ENCODE results near the gene GNGT2.
A peak's percentile ranks its signal among the peaks of the same experiment; 100 is the strongest.

Gene GNGT2

DNA sequence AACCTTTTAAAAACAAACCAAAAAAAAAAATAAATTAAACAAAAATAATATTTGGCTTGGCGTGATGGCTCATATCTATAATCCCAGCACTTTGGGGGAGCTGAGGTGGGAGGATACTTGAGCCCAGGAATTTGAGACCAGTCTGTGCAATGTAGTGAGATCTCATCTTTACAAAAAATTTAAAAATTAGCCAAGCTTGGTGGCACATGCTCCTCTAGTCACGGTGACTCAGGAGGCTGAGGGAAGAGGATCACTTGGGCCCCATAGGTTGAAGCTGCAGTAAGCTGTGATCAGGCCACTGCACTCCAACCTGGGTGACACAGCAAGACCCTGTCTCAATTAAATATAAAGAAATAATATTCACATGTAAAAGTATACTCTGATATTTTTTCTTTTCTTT is 12.2 kb downstream of the GNGT2 start:
- no peak for DNase-seq (ENCODE audit: low read depth)
- TF ChIP-seq, protein P1, sequence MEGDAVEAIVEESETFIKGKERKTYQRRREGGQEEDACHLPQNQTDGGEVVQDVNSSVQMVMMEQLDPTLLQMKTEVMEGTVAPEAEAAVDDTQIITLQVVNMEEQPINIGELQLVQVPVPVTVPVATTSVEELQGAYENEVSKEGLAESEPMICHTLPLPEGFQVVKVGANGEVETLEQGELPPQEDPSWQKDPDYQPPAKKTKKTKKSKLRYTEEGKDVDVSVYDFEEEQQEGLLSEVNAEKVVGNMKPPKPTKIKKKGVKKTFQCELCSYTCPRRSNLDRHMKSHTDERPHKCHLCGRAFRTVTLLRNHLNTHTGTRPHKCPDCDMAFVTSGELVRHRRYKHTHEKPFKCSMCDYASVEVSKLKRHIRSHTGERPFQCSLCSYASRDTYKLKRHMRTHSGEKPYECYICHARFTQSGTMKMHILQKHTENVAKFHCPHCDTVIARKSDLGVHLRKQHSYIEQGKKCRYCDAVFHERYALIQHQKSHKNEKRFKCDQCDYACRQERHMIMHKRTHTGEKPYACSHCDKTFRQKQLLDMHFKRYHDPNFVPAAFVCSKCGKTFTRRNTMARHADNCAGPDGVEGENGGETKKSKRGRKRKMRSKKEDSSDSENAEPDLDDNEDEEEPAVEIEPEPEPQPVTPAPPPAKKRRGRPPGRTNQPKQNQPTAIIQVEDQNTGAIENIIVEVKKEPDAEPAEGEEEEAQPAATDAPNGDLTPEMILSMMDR (IDR thresholded peaks at IDR 0.05; ENCODE audit: control insufficient read depth, insufficient read depth, low read depth, low read length, missing control alignments): no peak

DNA sequence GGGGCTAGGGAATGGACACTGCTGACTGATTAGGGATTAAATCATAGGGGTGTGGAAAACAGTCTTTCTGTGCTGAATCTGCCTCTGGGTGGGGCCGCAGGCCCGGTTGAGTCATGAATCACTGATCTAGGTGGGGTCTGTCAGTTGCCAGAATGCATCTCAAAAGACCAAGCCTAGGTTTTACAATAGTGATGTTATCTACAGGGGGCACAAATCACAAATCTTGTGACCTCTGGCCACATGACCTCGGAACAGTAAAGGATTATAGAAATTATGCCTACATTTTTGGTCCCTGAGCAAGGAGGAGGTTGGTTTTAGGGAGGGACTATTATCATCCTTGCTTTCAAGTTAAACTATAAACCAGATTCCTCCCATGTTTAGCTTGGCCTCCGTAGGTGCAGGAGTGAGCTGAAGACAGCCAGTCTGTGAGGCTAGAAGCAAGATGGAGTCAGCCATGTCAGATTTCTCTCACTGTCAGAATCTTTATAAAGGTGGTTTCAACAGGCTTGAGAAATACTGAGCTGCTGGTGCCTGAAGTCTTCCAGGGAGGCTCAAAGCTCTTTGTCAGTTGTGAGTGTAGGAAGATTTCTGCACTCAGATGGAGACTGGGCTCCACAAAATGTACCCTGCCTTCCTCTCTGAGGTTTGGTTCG is 12.9 kb downstream of the GNGT2 start:
- DNase-seq (ENCODE audit: low read depth): no peak
- TF ChIP-seq, protein P1 (IDR thresholded peaks at IDR 0.05; ENCODE audit: control insufficient read depth, insufficient read depth, low read depth, low read length, missing control alignments): no peak
- H3K4me3 ChIP-seq (ENCODE audit: control insufficient read depth, low read depth, low read length): no peak overlapping the region

More for the DNA sequence above, 12.2 kb downstream of the GNGT2 start:
- no peak overlapping the region for H3K4me3 ChIP-seq (ENCODE audit: control insufficient read depth, low read depth, low read length)

DNA sequence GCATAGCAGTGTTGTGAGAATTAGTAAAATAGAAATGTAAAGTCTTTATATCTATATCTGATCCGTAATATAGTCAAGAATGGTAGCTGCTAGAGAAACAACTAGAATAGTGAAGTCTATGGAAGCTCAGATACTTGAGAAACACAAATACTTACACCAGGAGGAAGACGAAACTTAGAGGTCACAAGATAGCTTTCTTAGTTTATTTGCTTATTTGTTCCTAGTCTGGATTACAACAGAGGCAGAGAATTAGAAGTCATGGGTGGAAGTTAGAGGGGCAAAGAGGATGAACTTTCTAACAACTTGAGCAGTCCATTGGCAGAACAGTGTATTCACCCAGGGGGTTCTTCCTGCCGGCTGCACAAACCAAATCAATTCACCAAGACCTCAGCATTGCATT is 13.9 kb downstream of the GNGT2 start:
- H3K4me3 ChIP-seq (ENCODE audit: control insufficient read depth, low read depth, low read length): no peak overlapping the region
- DNase-seq (ENCODE audit: low read depth): no peak
- TF ChIP-seq, protein P1 (IDR thresholded peaks at IDR 0.05; ENCODE audit: control insufficient read depth, insufficient read depth, low read depth, low read length, missing control alignments): no peak

DNA sequence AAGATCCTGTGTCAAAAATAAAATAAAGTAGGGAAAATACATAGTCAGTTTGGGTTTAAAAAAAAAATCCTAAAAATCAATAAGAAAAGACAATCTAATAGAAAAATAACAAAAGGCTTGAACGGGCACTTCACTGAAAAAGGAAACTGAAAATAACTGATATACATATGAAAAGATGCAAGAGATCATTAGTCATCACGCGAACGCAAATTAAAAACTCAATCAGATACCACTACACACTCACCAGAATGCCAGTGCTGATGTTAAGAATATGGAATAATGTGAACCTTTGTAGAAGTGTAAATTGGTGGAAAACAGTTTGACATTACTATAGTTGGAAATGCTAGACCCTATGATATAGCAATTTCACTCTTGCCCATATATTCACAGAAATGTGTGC is 14.6 kb downstream of the GNGT2 start:
- TF ChIP-seq, protein P1 (IDR thresholded peaks at IDR 0.05; ENCODE audit: control insufficient read depth, insufficient read depth, low read depth, low read length, missing control alignments): no peak
- H3K4me3 ChIP-seq (ENCODE audit: control insufficient read depth, low read depth, low read length): no peak overlapping the region
- DNase-seq (ENCODE audit: low read depth): no peak

DNA sequence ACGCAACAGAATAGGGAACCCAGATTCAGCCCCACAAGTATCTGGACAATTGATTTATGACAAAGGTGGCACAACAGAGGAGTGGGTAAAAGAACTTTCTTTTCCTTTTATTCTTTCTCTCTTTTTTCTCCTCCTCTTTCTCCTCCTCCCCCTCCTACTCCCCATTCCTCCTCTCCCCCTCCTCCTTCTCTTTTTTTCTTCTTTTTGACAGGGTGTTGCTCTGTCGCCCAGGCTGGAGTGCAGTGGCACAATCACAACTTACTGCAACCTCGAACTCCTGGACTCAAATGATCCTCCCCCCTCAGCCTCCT is 16.1 kb downstream of the GNGT2 start:
- TF ChIP-seq, protein P1 (IDR thresholded peaks at IDR 0.05; ENCODE audit: control insufficient read depth, insufficient read depth, low read depth, low read length, missing control alignments): no peak
- H3K4me3 ChIP-seq (ENCODE audit: control insufficient read depth, low read depth, low read length): no peak overlapping the region
- no peak for DNase-seq (ENCODE audit: low read depth)

DNA sequence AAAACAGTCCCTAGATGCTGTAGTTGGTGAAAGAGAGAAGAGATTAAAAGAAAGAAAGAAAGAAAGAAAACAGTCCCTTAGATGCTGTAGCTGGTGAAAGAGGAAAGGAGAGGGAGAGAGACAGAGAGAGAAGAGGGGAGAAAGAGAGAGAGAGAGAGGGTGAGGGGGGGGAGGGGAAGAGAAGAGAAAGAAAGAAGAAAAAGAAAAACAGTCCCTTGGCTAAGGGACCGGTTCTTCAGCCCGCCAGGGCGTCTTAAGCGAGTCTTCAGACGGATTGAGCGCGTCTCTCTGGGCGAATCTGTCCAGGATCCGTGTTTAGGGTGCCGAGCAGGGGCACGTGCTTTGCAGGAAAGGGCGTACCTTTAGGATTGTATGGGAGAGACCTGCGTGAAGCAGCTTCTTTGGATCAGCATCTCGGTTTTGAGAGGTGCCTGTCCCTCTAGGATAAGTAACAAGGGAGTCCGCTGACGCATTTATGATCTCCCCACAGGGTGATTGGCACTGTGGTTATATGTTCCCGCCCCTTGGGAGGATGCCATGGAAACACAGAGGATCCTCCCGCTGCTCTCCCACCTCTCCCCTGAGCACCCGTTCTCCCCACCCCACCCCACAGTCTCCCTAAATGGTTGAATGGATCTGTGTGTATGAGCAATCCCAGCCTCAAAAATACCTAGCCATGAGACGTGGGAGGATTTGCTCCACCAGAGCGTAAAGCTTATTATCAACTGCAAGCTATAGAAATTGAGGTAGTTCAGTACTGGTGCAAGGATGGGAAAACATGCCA is 16.7 kb downstream of the GNGT2 start:
- H3K4me3 ChIP-seq (ENCODE audit: control insufficient read depth, low read depth, low read length): peak overlapping the region; percentile 89
- DNase-seq (ENCODE audit: low read depth): no peak

More for the DNA sequence above, 16.7 kb downstream of the GNGT2 start:
- TF ChIP-seq, protein P1 (IDR thresholded peaks at IDR 0.05; ENCODE audit: control insufficient read depth, insufficient read depth, low read depth, low read length, missing control alignments): no peak

All from AG09309 (cell line).